ENCODE results near the gene TMEM253. TPM values are rescaled to one million over a fixed set of nuclear protein-coding genes. Genes with fewer than 3 reads are reported as not detected.

The TMEM253 gene
- polyA plus RNA-seq, 3 donors, result 1.1 to 2.1 (median 1.3) TPM

- DNase-seq, result peak; percentile 79
Observed at GRCh38 chr14:21070610-21071224, 30.1 kb upstream of the TMEM253 start.

GRCh38 chr14:21071225-21072030, 29.4 kb upstream of the TMEM253 start:
- peak; percentile 94 for DNase-seq

- no peak for DNase-seq
Observed at GRCh38 chr14:21072031-21072473, 28.8 kb upstream of the TMEM253 start.

GRCh38 chr14:21072781-21073339, 28.0 kb upstream of the TMEM253 start:
- DNase-seq, result no peak

GRCh38 chr14:21073921-21074320, 26.9 kb upstream of the TMEM253 start:
- DNase-seq, result no peak

- DNase-seq, result no peak
Observed at GRCh38 chr14:21074398-21075272, 26.2 kb upstream of the TMEM253 start.

GRCh38 chr14:21075719-21076437, 25.0 kb upstream of the TMEM253 start:
- DNase-seq, result no peak

DNA sequence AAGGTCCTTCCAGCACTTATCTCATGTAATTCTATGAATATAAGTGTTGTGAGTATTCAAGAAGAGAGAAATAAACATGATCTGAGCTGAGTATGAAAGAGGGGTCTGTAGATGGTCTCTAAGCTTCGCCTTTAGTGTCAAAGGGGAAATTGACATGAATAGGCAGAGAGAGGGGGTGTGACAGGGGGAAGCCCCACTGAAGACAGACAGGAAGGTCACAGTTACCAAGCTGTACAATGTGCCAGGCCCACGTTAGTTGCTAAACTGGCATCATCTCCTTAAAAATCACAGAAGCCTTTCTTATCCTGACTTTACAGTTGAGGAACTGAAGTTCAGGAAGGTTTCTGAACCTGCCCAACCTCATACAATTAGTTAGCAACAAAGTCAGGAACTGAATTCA, 23.2 kb upstream of the TMEM253 start:
- no peak for DNase-seq

GRCh38 chr14:21078287-21078686, 22.6 kb upstream of the TMEM253 start:
- no peak for DNase-seq

DNA sequence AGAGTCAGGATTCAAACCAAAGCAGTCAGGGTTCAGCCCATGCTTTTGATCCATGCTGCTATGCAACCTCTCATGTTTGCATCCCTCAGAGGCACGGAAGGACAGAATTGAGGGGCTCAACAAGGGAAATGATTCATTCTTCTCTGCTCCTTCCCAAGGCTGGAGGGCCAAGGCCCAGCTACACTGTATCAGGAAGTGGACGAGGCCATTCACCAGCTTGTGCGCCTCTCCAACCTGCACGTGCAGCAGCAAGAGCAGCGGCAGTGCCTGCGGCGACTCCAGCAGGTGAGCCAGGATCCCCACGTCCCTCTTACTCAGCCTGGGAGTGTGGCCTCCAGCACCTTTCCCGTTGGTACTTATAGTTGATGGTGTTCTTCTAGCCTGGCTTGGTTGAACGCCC, 22.1 kb upstream of the TMEM253 start:
- no peak for DNase-seq

DNA sequence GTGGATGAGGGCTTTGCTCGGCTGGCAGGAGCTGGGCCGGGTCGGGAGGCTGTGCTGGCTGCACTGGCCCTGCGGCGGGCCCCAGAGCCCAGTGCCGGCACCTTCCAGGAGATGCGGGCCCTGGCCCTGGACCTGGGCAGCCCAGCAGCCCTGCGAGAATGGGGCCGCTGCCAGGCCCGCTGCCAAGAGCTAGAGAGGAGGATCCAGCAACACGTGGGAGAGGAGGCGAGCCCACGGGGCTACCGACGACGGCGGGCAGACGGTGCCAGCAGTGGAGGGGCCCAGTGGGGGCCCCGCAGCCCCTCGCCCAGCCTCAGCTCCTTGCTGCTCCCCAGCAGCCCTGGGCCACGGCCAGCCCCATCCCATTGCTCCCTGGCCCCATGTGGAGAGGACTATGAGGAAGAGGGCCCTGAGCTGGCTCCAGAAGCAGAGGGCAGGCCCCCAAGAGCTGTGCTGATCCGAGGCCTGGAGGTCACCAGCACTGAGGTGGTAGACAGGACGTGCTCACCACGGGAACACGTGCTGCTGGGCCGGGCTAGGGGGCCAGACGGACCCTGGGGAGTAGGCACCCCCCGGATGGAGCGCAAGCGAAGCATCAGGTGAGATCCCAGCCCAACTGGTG, 19.2 kb upstream of the TMEM253 start:
- DNase-seq, result no peak

DNA sequence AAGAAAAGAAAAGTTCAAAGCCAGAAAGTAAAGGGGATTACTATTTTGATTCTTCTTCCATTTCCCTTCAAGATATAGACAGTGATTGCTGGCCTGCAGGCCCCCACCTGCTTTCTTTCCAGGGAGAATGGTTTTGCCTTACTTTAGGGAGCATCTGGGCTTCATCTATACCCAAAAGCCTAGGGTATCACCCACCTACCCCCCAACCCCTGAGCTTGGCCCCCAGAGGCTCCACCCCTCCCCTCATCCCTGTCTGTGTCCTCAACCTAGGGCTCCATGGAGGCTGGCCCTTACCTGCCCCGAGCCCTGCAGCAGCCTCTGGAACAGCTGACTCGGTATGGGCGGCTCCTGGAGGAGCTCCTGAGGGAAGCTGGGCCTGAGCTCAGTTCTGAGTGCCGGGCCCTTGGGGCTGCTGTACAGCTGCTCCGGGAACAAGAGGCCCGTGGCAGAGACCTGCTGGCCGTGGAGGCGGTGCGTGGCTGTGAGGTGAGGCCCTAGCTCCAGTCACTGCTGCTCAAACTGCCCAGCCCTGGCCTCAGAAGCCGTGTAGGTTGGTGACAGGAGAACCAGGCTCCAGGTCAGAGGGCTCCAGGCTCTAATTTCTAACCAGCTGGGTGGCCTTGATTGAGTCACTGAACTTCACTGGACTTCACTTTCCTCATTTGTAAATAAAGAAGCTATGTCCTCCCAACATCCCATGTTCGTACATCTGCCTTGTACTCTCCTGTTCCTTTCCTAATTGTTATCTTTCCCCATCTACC, 17.1 kb upstream of the TMEM253 start:
- DNase-seq, result no peak

GRCh38 chr14:21084396-21084795, 16.5 kb upstream of the TMEM253 start:
- no peak for DNase-seq

GRCh38 chr14:21084998-21085853, 15.6 kb upstream of the TMEM253 start:
- no peak for DNase-seq

- DNase-seq, result no peak
Observed at GRCh38 chr14:21086908-21087293, 14.0 kb upstream of the TMEM253 start.

GRCh38 chr14:21087294-21088091, 13.4 kb upstream of the TMEM253 start:
- DNase-seq, result peak; percentile 35

DNA sequence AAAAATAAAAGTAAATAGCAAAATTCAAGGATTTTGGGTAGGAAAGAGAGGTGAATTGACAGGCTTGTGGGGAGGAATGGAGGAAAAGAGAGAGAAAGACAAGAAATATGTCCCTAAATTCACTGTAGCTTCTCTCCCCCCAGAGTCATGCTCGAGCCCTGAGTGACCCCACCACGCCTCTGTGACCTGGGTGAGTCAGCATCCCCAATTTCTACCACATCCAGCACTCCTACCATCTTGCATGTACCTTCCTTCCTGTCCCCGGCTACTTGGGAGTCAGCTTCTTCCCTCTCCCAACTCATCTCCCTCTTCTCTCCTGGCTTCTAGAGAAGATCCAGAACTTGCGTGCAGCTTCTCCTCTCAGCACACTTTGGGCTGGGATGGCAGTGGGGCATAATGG, 12.2 kb upstream of the TMEM253 start:
- no peak for DNase-seq

DNA sequence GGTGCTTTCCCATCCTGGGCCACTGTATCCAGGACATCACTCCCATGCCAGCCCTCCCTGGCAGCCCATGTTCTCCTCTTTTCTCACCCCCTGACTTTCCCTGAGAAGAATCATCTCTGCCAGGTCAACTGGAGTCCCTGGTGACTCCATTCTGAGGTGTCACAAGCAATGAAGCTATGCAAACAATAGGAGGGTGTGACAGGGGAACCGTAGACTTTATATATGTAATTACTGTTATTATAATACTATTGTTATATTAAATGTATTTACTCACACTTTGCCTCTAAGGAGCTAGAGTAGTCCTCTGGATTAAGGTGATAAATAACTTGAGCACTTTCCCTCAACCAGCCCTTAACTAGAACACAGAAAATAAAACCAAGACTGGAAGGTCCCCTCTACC, 11.6 kb upstream of the TMEM253 start:
- DNase-seq, result no peak

DNA sequence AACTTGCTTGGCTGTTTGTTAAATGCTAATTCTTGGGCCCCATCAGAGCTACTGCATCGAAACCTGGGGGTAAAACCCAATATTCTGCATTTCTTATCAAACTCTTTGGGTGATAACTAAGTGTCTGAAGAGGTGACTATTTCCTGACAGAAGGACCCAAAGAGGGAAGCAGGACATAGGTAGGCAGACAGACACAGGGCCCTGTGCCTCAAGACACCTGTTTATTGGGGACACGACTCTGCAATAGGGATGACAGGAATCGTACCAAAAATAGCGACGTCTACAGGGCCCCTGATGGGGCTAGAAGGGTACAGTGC, 11.0 kb upstream of the TMEM253 start:
- no peak for DNase-seq
